ENCODE results near the gene NPR1.

The NPR1 gene

DNA sequence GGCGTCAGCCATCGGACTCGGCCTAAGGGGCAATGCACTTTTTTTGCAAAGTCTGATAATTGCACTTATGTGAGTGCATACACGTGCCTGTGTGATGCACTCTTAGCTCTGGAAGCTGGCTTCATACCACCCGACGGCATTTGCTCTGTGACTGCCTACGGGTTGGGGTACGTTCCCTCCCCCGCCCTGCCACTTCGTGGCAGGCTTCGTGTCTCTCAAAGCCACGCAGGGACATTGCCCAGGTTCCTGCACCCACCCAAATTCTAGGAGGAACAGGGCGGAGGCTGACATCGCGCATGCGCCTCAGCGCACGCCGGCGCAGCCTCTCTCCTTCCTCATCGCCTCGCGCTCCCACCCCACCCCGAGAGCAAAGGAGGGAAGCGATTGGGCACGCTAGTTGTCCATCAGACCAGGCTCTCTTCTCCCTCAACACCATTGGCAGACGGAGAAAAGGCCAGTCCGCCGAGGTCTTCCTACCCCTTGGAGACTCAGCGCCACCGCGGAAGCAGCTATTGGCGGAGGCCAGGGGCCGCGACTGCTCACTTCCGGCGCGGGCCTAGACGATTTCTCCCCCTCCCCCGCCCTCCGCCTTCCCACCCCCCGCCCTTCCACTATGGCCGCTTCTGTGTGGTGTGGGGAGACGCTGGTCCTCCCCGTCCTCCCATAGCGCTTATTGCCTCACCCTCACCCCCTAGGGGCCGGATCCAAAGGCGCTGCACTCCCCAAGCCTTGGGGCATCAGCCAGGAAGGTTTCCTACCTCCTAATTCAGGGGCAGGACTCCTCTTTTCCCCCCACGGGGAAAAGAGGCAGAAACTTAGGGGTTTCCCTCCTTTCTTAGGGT is 49.2 kb downstream of the NPR1 start, which contains the start of gene INTS3:
INTS3 (plus strand) TSS at position 588 of the 842 bp plus-strand sequence. CDS start 585 bp downstream, outside the sequence.
- peak; percentile 100 for DNase-seq (ENCODE audit: low read depth)

DNA sequence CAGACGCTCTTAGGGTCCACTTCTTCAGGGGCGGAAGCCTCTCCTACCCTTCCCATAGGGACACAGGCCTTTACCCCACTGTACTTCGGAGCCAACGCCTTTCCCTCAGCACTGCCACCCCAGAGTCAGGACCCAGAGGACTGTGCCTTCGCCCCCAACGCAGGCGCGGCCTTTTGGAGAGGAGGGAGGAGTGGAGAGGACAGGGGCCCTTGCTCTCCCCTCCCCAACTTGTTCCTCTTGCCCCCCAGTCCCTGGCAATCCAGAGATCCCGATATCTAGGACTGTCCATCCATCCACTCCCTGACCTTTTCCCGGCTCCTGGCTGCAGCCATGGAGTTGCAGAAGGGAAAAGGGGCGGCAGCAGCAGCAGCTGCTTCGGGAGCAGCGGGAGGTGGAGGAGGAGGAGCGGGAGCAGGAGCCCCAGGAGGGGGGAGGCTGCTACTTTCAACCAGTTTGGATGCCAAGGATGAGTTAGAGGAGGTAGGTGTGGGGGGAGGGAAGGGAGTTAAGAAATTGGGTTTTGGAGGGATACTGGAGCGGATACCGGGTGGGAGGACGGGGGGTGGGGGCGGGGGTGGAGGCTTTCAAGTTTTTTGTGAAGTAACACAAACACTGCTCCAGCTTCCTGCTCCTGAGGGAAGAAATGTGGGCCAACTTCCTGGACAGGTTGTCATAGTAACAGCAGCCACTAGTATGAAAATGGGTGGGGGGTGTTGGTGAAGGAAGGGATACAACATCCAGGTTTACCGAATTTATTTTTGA is 50.0 kb downstream of the NPR1 start:
- peak; percentile 65 for DNase-seq (ENCODE audit: low read depth)

DNA sequence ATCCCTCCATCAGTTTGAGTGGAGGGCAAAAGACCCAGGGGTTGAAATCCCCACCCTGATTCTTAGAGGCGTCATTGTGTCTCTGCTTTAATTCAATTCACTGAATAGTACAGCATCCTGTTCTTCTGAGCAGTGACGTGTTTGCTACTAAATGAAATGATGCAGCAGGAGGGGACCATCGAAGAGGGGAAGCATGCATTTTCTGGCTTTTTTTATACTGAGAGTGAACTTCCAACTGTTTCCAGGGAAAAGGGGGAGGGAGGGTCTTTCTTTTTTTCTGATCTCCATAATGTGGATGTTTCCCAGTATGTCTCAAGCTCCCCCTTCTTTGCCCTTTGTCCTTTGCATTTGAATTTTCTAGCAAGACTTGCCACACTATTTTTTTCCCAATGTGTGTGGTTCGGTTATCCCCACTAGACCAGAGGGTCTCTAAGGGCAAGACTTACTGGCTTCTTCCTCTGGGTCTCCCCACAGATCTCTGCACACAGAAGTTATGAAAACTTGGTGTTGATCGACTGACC is 52.0 kb downstream of the NPR1 start:
- DNase-seq (ENCODE audit: low read depth): no peak

DNA sequence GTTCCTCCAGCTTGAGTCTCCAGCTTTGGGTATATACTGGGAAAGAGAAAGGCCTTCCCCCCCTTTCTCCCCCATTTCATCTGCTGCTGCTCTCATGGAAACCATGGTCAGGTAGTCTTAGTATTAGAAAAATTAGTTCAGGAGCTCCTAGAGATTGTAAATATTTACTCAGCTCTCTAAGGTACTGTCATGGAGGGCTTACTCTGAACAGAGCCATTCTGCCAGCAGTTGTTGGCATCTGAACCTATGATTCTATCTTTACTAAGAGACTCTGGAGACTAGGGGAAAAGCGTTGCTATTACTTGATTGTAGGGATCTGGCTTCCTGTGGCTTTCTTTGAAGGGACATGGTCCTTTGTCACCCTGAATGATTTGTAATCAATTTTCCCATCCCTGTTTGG is 55.5 kb downstream of the NPR1 start:
- DNase-seq (ENCODE audit: low read depth): no peak

DNA sequence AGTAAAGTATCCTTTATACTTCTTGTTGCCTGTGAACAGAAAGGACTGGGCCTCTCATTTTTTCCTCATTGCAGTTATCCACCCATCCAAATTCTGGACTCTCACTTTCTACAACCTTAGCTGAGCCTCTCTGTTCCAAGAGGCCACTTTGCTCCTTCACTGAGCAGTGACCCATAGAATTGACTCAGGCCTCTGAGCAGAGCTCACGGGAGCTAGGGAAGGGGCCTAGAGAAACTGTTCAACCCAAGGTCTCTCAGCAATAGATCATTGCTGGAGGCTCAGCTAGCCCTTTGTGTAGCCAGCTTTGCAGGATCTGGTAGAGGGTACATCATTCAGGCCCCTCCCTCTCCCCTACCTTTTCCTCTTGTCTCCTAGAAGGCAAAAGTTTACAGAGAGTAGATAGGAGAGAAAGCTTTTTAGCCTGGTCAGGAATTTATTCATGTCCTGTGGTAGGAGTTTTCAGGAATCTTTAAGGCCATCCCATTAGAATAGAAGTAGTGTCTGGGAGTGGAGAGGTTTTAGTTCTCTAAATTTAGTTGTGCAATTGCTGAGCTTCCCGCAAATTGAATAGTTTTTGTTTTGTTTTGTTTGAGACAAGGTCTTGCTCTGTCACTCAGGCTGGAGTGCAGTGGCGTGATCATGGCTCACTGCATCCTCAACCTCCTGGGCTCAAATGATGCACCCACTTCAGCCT is 56.1 kb downstream of the NPR1 start:
- DNase-seq (ENCODE audit: low read depth): no peak

DNA sequence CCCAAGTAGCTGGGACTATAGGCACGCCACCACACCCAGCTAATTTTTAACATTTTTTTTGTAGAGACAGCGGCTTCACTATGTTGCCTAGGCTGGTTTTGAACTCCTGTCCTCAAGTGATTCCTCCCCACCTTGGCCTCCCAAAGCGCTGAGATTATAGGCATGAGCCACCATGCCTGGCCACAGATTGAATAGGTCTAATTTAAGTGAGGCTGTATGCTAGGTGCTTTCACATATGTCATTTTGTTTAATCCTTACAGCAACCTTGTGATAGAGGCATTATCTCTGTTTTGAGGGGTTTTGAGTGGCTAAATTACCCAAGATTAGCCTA is 56.6 kb downstream of the NPR1 start:
- no peak for DNase-seq (ENCODE audit: low read depth)

DNA sequence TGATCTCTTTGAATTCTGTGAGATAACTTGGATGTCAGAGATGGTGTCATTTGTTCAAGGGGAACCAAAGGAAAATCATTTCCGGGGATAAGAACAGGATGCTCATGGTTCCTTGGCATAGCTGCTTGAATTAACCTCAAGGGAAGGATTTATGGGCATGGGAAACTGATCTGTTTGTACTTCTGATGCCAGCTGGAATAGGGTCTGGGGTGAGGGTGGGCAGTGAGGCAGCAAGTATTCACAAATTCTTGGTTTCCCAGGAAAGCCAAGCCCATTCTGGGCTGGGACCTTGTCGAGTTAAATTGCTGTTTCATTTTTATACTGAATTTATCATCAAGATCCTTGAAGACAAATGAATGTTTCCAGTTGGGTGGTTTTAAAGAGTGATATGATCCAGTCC is 63.5 kb downstream of the NPR1 start:
- DNase-seq (ENCODE audit: low read depth): no peak

DNA sequence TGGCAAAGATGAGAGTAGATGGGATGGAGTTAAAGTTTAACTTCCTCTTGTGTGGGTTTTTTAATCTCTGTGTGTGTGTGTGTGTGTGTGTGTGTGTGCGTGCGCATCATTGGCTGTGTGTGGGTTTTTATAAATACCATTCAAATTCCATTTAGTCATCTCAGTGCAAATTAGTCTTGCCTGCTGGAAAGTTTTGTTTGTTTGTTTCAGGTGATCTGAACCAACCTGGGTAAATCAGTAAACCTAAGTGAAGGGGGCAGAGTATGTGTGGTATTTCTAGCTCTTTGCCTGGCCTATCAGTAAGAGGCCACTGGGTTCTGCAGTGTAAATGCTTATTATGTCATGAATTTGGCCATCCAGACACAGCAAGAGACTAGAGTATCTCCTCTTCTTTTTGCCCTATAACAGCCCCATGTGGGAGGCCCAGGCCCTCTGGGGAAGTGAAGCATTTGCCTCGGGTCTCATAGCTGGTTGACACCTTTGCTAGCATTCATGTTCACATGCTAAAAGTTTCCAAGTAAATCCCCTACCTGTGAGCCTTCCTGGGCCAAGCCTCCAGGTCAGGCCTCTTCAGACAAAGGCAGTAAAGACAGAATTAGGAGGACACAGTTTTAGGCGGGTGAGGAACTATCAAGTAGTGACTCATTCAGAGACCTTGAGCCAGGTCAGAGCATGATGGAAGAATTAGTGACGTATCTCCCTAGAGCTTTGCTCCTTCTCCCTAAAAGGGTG is 64.1 kb downstream of the NPR1 start:
- DNase-seq (ENCODE audit: low read depth): peak; percentile 27

All from EH (cell line).